C4-2B (cell line): Measurements from ENCODE around the gene VEPH1.

Source experiments
- ZFX ChIP-seq: fragments of 450-650 bp; IDR thresholded peaks from 2 replicates; pipeline ENCODE4 v1.6.1; 2017
- TF ChIP-seq, protein P1 (sequence below): fragments of 450-650 bp; conservative IDR thresholded peaks from 2 replicates; pipeline ENCODE4 v1.5.1; 2017; ENCODE audit warnings: mild to moderate bottlenecking

GRCh38 chr3:157231071-157231470 is 272.1 kb downstream of the VEPH1 start:
- TF ChIP-seq, protein P1, sequence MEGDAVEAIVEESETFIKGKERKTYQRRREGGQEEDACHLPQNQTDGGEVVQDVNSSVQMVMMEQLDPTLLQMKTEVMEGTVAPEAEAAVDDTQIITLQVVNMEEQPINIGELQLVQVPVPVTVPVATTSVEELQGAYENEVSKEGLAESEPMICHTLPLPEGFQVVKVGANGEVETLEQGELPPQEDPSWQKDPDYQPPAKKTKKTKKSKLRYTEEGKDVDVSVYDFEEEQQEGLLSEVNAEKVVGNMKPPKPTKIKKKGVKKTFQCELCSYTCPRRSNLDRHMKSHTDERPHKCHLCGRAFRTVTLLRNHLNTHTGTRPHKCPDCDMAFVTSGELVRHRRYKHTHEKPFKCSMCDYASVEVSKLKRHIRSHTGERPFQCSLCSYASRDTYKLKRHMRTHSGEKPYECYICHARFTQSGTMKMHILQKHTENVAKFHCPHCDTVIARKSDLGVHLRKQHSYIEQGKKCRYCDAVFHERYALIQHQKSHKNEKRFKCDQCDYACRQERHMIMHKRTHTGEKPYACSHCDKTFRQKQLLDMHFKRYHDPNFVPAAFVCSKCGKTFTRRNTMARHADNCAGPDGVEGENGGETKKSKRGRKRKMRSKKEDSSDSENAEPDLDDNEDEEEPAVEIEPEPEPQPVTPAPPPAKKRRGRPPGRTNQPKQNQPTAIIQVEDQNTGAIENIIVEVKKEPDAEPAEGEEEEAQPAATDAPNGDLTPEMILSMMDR, result no peak
- TF ChIP-seq ZFX, result no peak
